BLaER1 (cell line): ENCODE results near the gene NPTXR.

Experiments used
- H3K27ac ChIP-seq: shearing (Covaris generic); formaldehyde crosslinking; 2 replicates; pipeline ENCODE4 v1.8.1; 2022
- H3K27me3 ChIP-seq: shearing (Covaris generic); formaldehyde crosslinking; 2 replicates; pipeline ENCODE4 v1.8.1; 2022
- H3K36me3 ChIP-seq: shearing (Covaris generic); formaldehyde crosslinking; 2 replicates; pipeline ENCODE4 v1.8.1; 2022
- H3K4me1 ChIP-seq: shearing (Covaris generic); formaldehyde crosslinking; 2 replicates; pipeline ENCODE4 v1.8.1; 2022
- H3K4me2 ChIP-seq: shearing (Covaris generic); formaldehyde crosslinking; 2 replicates; pipeline ENCODE4 v1.8.1; 2022
- H3K4me3 ChIP-seq: shearing (Covaris generic); formaldehyde crosslinking; 2 replicates; pipeline ENCODE4 v1.8.1; 2022
- H3K9ac ChIP-seq: shearing (Covaris generic); formaldehyde crosslinking; 2 replicates; pipeline ENCODE4 v1.8.1; 2022
- H3K9me3 ChIP-seq: shearing (Covaris generic); formaldehyde crosslinking; 2 replicates; pipeline ENCODE4 v1.8.1; 2022
- H4K20me1 ChIP-seq: shearing (Covaris generic); formaldehyde crosslinking; 2 replicates; pipeline ENCODE4 v1.8.1; 2022
- Cebpa-rat ChIP-seq: shearing (Covaris generic); IDR thresholded peaks from 2 replicates; pipeline ENCODE4 v1.8.1; 2022

NPTXR gene

DNA sequence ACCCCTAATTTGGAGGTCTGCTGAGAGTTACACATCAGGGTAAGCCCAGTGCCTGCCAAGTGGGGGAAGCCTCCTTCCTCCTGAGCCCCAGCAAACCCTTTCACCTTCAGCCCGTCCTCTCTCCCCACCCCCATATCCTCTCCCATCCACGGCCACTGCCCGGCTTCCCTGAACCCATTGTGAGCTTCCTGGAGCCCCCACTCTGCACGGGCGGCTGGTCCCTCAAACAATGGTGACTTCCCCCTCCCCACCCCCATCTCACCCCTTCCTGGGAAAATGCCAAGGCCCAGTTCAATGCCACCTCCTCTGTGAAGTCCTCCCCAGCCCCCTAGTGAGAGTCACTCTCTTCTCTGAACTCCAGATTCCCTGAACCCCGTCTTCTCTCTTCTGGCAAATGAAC lies 67.7 kb downstream of the NPTXR start:
- Histone ChIP-seq H3K27ac (peak overlapping the region; percentile 15; the same call in 1 of the 2 replicates), H3K4me2 (peak overlapping the region; percentile 72), H3K27me3 (no peaks in the 10 kb centered on the region), H3K9me3 (no peaks in the 10 kb centered on the region), H3K4me1 (peaks cover 31% of the 10 kb centered on the region), H3K36me3 (peaks cover 20% of the 10 kb centered on the region; the same call in 1 of the 2 replicates), H3K9ac (peak overlapping the region; percentile 34), H3K4me3 (no peak overlapping the region), H4K20me1 (no peaks in the 10 kb centered on the region)
- TF ChIP-seq Cebpa-rat: no peak

DNA sequence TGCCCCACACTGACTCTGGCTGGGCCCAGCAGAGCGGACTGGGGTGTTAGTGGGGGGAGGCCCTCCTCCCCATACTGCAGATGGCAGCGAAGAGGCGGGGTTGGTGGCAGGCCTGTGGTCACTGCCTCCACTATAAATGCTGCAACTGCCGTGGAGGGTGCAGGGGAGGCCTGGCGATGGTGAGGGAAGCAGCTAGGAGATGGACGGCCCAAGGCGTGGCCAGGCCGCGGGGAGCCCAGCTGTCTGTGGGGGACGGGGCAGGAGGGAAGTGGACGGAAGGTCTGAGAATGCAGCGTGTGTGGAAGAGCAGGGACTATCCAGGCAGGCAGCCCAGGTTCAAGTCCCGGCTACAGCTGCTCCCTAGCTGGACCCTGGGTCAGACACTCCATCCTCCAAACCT lies 68.2 kb downstream of the NPTXR start:
- Histone ChIP-seq H3K4me3 (no peak overlapping the region), H3K4me2 (peak overlapping the region; percentile 72), H3K36me3 (peaks cover 16% of the 10 kb centered on the region; the same call in 1 of the 2 replicates), H3K4me1 (peaks cover 31% of the 10 kb centered on the region), H3K27me3 (no peaks in the 10 kb centered on the region), H3K27ac (peak overlapping the region; percentile 15; the same call in 1 of the 2 replicates), H3K9ac (peak overlapping the region; percentile 34), H4K20me1 (no peaks in the 10 kb centered on the region), H3K9me3 (no peaks in the 10 kb centered on the region)
- TF ChIP-seq Cebpa-rat: no peak

DNA sequence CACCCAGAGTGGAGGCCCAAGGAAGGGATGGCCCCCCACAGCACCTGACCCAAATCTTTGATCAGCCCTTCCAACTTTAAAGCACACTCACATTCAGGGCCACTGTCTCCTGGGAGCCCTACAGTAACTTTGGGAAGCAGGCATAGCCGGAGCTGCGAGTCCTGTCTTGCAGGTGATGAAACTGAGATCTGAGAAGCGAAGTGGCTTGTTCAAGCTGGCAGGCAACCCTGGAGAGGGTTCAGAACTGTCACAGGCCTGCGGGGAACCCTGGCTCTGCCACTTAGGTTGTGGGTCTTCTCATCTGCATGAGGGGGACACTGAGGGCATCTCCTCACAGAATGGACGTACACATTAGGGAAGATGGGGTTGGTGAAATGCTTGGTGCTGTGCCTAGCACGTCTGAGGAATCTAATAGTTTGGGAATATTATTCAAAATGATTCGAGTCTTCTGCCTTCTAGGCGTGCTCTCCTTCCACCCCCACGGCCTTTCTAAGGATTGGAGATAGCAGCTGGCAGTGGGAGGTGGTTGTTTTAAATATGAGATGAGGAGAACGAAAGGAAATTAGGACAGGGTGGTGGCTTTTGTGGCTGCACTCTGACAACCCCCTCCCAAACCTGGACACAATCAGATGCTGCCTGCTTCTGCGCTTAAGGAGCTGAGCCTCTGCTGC lies 69.2 kb downstream of the NPTXR start:
- Histone ChIP-seq H3K4me3 (no peak overlapping the region), H3K4me2 (peak overlapping the region; percentile 72), H3K9ac (no peak overlapping the region), H3K9me3 (no peaks in the 10 kb centered on the region), H3K36me3 (peaks cover 6% of the 10 kb centered on the region; the same call in 1 of the 2 replicates), H3K27ac (0 out of 2 replicates have a peak overlapping the region, but pooled peaks have one; percentile 15), H3K27me3 (no peaks in the 10 kb centered on the region), H4K20me1 (no peaks in the 10 kb centered on the region), H3K4me1 (peaks cover 31% of the 10 kb centered on the region)
- TF ChIP-seq Cebpa-rat: no peak

DNA sequence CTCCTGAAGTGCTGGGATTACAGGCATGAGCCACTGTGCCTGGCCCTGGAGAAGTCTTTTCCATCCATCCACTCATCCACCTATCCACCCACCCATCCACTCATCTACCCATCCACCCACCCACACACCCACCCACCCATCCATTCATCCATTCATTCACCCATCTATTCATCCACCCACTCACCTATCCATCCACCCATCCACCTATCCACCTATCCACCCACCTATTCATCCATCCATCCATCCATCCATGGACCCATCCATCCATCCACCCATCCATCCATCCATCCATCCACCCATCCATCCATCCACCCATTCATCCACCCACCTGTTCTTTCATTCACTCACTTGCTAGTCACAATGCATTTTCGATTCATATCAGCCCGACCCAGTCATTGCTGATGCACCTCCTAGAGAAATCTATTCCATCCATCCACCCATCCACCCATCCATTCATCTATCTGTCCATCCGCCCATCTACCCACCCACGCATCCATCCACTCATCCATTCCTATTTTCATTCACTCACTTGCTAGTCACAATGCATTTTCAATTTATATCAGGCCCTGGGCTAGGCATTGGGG lies 70.4 kb downstream of the NPTXR start:
- H4K20me1 ChIP-seq: no peaks in the 10 kb centered on the region
- H3K4me2 ChIP-seq: no peak overlapping the region
- no peaks in the 10 kb centered on the region for H3K9me3 ChIP-seq
- H3K4me3 ChIP-seq: no peak overlapping the region
- H3K27ac ChIP-seq: no peak overlapping the region
- no peaks in the 10 kb centered on the region; the same call in 1 of the 2 replicates for H3K36me3 ChIP-seq
- H3K9ac ChIP-seq: no peak overlapping the region
- H3K4me1 ChIP-seq: peaks cover 31% of the 10 kb centered on the region
- no peaks in the 10 kb centered on the region for H3K27me3 ChIP-seq
- TF ChIP-seq Cebpa-rat: no peak

DNA sequence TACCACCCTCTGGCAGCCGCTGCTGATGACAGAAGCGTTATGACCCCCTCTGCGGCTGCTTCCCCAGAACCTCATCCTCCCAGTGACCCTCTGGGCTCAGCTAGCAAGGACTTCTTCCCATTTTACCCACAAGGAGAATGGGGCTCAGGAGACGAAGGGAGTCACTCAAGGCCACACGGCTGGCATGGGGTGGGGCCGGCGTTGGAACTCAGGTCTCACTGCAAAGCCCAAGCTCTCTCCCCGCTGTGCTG lies 71.3 kb downstream of the NPTXR start:
- no peaks in the 10 kb centered on the region for H3K27me3 ChIP-seq
- H3K4me1 ChIP-seq: peaks cover 31% of the 10 kb centered on the region
- H4K20me1 ChIP-seq: no peaks in the 10 kb centered on the region
- TF ChIP-seq Cebpa-rat: no peak
- no peak overlapping the region for H3K9ac ChIP-seq
- no peaks in the 10 kb centered on the region; the same call in 1 of the 2 replicates for H3K36me3 ChIP-seq
- no peak overlapping the region for H3K4me2 ChIP-seq
- H3K27ac ChIP-seq: no peak overlapping the region
- no peak overlapping the region for H3K4me3 ChIP-seq
- no peaks in the 10 kb centered on the region for H3K9me3 ChIP-seq

DNA sequence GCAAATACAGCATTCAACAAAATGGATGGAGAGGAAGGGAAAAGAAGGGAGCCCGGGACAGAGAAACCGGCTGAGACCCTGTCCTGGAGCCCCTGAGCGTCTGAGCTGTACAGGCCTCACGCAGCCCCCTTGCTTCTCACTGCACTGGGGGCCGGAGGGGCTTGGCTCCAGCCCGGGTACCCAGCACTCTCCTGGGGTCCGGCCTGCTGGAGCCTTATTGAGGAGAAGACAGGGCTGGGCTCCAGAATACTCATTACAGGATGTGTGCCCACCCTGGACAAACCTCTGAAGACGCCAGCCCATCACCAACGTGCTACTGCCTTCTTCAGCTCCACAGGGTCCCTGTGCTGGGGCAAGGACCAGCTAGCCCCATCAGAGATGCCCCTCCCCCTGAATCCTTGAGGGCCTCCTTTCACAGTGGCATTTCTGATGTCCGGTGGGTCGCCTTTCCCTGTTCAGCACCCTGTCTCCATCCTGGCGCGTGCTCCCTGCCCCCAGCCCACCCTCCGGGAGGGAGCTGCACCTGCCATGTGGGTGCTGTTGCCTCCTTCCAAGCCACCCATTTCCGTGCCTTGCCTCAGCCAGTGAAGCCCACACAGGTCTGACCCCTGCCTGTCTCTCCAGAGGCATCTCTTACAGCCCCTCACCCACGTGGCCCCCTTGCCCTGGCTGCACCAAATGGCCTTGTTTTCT lies 73.4 kb downstream of the NPTXR start:
- Histone ChIP-seq H3K27ac (no peak overlapping the region), H3K4me3 (no peak overlapping the region), H3K36me3 (no peaks in the 10 kb centered on the region), H3K27me3 (no peaks in the 10 kb centered on the region), H3K9ac (no peak overlapping the region), H4K20me1 (no peaks in the 10 kb centered on the region), H3K4me1 (peaks cover 31% of the 10 kb centered on the region), H3K9me3 (no peaks in the 10 kb centered on the region), H3K4me2 (no peak overlapping the region)
- TF ChIP-seq Cebpa-rat: no peak
